AML-193 (cell line): ENCODE measurements around the gene PRM1.
"Not testable (repeated sequence)": the region's sequence is repeated elsewhere in the genome, so short reads cannot be mapped to it uniquely, and the experiment has no call there.

ENCODE experiments used
- DNase-seq, 2 experiments: peaks; one replicate each; lab custom pipeline; 2025; lab: John Stamatoyannopoulos, UW

Gene PRM1

DNA sequence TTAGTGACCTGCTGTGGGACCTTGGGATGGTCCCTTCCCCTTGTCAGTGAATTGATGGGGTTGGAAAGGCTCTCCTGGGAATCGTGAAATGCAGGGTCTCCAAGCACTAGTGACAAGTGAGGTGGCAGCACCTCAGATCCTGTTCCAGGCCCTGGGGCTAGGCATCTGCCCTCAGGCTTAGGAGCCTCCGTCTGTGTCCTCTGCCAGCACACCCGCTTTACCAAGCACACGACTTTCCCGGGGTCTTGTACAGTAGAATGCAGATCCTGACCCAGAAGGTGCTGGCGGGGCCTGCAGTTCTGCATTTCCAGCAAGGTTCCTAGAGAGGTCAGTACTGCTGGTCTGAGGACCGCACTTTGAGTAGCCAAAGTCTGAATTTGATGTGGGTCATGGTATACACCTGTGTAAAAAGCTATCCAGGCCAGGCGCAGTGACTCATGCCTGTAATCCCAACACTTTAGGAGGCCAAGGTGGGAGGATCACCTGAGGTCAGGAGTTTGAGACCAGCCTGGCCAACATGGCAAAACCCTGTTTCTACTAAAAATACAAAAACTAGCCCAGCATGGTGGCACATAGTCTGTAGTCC is 33.3 kb upstream of the PRM1 start:
- no peak for DNase-seq

- DNase-seq: no peak
Measured at GRCh38 chr16:11313493-11314308, 32.6 kb upstream of the PRM1 start.

DNA sequence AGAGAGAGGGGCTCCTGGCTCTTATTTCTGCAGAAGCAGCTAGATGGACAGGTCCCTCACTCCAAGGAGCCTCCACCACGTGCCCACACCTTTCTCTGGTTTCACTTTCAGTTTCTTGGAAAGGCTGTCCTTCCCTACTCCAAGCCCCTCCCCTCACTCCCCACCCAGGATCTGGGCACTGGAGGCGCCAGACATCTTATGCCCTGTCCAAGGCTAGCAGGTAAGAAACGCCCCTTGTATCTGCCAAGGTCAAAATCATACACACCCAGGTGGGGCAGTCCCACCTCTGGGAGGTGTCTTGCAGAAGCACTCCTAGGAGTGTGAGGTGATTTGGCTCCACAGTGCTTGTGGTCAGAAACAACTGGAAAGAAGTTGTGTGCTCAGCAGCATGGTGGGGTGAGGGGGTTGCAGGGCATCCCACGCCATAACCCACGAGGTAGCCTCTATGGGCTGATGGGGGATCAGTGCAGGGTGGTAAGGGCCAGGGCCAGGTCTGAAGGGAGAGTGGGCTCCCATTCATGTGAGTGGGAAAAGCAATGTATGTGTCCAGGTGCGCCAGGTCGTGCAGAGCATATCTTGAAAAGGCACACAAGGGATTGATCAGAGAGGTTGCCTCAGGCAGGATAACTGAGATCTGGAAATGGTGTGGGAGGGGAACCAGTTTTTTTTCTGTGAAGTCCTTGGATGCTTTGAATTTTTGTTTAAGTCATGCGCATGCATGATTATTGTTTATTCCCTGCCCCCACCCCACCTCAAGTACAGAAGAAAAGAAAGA is 31.8 kb upstream of the PRM1 start:
- DNase-seq: no peak

DNA sequence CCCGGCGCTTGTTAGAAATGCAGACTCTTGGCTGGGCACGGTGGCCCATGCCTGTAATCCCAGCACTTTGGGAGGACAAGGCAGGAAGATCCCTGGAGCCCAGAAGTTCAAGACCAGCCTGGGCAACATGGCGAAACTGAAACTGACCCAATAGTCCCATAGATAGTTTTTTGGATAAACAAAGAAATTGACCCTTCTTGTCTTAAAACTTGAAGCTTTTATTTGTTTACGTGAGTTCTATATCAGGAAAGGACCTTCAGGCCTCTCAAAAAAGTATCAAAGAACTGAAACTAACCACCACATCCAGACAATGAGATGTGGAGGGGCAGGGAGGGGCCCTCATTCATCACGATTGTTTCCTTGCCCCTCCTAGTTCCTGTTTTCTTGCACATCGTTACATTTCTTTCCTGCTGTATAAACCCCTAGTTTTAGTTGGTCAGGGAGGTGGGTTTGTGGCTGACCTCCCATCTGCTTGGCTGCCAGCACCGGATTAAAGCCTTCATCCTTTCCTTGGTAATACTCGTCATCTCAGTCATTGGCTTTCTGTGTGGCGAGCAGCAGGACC is 29.9 kb upstream of the PRM1 start:
- peak; percentile 20 to 25 for DNase-seq

DNA sequence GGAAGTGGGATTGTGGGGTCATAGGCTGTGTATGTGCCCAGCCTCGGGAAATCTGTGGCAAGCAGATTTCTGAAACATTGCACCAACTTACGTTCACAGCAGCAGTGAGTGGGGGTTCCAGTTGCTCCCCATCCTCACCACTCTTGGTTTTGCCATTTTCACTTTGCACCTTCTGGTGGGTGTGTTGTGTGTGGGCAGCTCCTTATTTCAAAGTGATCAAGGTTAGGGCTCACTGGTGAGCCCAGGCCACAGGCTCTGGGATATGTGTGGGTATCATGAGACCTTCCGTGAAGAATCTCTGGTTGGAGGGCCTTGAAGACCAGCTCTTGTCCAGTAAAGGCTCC is 29.5 kb upstream of the PRM1 start:
- no peak for DNase-seq

DNA sequence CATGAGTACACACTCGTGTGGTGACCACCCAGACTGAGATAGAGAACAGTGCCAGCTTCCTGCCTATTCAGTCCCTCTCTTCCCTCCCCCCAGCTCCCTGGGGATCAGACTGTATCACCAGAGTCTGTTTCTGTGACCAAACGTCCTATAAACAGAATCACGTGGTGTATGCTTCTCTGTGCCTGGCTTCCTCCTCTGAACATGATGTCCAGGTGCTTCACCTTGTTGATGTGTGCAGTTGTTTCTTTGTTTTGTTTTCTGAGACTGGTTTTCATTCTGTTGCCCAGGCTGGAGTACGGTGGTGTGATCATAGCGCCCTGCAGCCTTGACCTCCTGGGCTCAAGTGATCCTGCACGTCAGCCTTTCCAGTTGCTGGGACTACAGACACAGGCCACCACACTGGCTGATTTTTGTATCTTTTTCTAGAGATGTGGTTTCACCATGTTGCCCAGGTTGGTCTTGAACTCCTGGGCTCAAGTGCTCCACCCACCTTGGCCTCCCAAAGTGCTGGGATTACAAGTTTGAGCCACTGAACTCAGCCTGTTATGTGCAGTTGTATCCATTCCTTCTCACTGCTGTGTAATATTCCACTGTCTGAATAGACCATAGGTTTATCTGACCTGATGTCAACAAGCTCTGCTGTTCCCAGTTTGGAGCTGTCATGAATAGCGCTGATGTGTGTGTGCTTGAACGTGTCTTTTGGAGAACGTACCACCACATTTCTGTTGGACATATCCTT is 28.9 kb upstream of the PRM1 start:
- no peak for DNase-seq

- DNase-seq: no peak
Measured at GRCh38 chr16:11308493-11309283, 27.6 kb upstream of the PRM1 start.

- no peak for DNase-seq
Measured at GRCh38 chr16:11307639-11308492, 26.7 kb upstream of the PRM1 start.

DNA sequence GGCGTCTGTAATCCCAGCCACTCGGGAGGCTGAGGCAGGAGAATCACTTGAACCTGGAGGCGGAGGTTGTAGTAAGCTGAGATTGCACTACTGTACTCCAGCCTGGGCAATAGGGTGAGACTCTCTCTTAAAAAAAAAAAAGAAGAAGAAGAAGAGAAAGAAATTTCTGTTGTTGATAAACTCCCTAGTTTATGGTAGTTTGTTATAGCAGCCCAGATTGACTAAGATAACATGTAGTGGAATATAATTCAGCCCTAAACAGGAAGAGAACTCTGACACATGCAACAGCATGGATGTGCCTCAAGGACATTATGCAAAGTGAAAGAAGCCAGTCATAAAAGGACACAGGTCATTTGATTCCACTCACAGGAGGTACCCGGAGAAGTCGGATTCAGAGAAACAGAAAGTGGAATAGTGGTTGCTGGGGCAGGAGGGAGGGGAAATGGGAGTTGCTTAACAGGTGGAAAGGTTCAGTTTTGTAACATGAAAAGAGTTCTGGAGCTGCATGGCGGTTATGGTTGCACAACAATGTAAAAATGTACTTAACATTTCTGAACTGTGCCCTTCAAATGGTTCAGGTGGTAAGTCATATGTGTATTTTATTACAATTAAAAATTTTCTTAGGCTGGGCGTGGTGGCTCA is 26.0 kb upstream of the PRM1 start:
- peak; percentile 86 to 93 for DNase-seq

DNA sequence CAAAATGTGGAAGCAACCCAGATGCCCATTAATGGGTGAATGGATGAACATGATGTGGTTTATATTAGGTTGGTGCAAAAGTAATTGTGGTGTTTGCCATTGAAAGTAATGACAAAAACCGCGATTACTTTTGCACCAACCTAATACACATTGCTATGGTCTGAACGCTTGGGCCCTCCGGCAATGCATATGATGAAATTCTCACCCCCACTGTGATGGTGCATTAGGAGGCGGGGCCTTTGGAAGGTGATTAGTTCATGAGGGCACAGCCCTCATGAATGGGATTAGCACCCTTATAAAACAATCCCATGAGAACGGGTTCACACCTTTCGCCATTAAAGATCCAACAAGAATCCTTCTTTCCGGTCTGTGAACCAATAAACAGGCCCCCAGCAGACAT is 25.3 kb upstream of the PRM1 start:
- no peak for DNase-seq

DNA sequence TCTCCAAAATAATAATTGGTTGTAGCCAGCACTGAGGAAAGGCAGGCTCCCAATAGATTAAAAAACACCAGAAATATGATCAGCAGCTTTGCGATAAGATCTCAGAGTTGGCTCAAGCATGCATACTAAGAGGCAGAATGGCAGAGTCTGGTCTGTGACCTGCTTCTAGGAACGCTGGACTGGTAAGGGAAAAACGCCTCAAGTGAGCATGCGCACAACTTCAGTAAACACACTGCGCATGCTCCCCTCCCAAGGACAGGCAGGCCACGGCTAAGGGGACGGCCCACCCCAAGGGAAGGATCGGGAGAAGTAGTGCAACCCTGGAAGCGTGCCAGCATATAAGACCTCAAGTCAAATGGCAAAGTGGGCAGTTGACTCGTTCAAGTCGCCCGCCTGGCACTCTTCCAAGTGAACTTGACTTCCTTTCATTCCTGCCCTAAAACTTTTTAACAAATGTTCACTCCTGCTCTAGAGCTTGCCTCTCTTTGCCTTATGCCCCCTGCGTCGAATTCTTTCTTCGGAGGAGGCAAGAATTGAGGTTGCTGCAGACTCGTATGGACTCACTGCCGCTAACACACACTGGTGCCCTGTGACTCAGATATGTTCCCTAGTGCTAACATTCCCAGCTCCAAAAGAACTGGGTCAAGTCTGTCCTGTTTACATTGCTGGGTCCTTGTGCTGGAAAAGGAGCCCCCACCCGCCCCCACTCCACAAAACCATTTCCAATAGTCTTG is 22.4 kb upstream of the PRM1 start:
- no peak for DNase-seq

- no peak for DNase-seq
Measured at GRCh38 chr16:11302977-11303376, 21.8 kb upstream of the PRM1 start.

- DNase-seq: no peak
Measured at GRCh38 chr16:11301645-11302501, 20.7 kb upstream of the PRM1 start.

- no peak for DNase-seq
Measured at GRCh38 chr16:11300560-11300892, 19.4 kb upstream of the PRM1 start.

- DNase-seq: no peak
Measured at GRCh38 chr16:11299865-11300559, 18.9 kb upstream of the PRM1 start.

DNA sequence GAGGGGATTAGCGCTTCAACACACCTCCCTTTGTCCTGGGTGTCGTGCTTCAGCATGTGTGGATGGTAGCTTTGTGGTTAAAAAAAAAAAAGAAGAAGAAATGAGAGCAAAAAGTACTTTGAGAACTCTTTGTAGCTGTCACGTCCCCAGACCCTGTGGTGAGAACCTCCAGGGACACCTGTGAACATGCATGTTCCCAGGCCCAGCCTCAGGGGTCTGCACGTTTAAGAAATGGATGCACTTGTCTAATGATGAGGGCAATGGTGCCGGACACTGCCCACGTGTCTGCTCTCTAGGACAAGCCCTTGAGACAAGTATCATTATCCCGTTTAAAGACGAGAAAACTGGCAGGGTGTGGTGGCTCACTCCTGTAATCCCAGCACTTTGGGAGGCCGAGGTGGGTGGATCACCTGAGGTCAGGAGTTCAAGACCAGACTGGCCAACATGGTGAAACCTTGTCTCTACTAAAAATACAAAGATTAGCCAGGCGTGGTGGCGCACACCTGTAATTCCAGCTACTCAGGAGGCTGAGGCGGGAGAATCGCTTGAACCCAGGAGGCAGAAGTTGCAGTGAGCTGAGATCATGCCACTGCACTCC is 17.9 kb upstream of the PRM1 start:
- DNase-seq: not testable (repeated sequence)
